IMR-90 (cell line): ENCODE data around the gene FXYD6.

Experiments used
- BHLHE40 ChIP-seq: fragments of 150-350 bp; IDR thresholded peaks from 2 replicates; pipeline ENCODE4 v1.6.1; 2016; ENCODE audit warnings: mild to moderate bottlenecking, low read depth, low read length
- FOS ChIP-seq: fragments of 150-350 bp; IDR thresholded peaks from 2 replicates; pipeline ENCODE4 v1.6.1; 2016; ENCODE audit warnings: low read depth, low read length
- MAFK ChIP-seq: IDR thresholded peaks from 2 replicates; pipeline ENCODE4 v1.6.1; 2012; ENCODE audit warnings: low read depth, low read length, improper control_type of control experiment
- POLR2A ChIP-seq: IDR thresholded peaks from 2 replicates; pipeline ENCODE4 v1.6.1; 2012; ENCODE audit warnings: mild to moderate bottlenecking, low read depth, low read length
- RAD21 ChIP-seq: IDR thresholded peaks from 2 replicates; pipeline ENCODE4 v1.6.1; 2012; ENCODE audit warnings: low read length, improper control_type of control experiment
- RFX5 ChIP-seq: IDR thresholded peaks from 2 replicates; pipeline ENCODE4 v1.8.0; 2012; ENCODE audit warnings: low read depth, mild to moderate bottlenecking, low read length, moderate library complexity
- SMC3 ChIP-seq: fragments of 150-350 bp; IDR thresholded peaks from 2 replicates; pipeline ENCODE4 v1.6.1; 2016; ENCODE audit warnings: low read depth, mild to moderate bottlenecking, antibody characterized with exemption, low read length, moderate library complexity
- TF ChIP-seq, protein P1 (sequence below): conservative IDR thresholded peaks from 2 replicates; pipeline ENCODE4 v1.5.1; 2012; ENCODE audit warnings: mild to moderate bottlenecking, low read depth, low read length, improper control_type of control experiment
- TF ChIP-seq, protein P2 (sequence below): fragments of 150-350 bp; IDR thresholded peaks from 2 replicates; pipeline ENCODE4 v1.6.1; 2016; ENCODE audit warnings: low read depth, mild to moderate bottlenecking, low read length, moderate library complexity, borderline replicate concordance
- TF ChIP-seq, protein P3 (sequence below): fragments of 150-350 bp; IDR thresholded peaks from 2 replicates; pipeline ENCODE4 v1.6.1; 2017; ENCODE audit warnings: mild to moderate bottlenecking, antibody characterized with exemption, low read length, low read depth

DNA sequence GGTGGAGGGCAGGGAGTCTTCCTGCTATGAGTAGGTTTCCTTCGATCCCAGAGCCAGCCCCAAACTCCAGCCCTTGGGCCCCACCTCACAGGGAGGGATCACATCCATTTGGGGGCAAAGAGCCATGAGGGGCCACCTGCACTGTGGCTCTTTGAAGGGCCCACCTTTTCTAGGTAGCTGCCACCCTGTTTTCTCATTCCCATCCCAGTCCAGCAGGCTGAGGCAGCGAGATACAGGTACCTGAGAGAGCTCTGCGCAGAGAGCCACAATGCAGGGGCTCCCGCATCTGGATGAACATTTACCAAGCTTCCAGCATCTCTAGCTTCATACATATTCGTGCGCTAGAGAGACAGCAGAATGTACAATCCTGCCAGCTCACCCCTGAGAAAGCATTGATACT, 16.3 kb downstream of the FXYD6 start:
- TF ChIP-seq, protein P1, sequence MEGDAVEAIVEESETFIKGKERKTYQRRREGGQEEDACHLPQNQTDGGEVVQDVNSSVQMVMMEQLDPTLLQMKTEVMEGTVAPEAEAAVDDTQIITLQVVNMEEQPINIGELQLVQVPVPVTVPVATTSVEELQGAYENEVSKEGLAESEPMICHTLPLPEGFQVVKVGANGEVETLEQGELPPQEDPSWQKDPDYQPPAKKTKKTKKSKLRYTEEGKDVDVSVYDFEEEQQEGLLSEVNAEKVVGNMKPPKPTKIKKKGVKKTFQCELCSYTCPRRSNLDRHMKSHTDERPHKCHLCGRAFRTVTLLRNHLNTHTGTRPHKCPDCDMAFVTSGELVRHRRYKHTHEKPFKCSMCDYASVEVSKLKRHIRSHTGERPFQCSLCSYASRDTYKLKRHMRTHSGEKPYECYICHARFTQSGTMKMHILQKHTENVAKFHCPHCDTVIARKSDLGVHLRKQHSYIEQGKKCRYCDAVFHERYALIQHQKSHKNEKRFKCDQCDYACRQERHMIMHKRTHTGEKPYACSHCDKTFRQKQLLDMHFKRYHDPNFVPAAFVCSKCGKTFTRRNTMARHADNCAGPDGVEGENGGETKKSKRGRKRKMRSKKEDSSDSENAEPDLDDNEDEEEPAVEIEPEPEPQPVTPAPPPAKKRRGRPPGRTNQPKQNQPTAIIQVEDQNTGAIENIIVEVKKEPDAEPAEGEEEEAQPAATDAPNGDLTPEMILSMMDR = no peak
- TF ChIP-seq POLR2A (no peak), MAFK (no peak), FOS (no peak), RAD21 (no peak), RFX5 (no peak), SMC3 (no peak), BHLHE40 (no peak)
- TF ChIP-seq, protein P2, sequence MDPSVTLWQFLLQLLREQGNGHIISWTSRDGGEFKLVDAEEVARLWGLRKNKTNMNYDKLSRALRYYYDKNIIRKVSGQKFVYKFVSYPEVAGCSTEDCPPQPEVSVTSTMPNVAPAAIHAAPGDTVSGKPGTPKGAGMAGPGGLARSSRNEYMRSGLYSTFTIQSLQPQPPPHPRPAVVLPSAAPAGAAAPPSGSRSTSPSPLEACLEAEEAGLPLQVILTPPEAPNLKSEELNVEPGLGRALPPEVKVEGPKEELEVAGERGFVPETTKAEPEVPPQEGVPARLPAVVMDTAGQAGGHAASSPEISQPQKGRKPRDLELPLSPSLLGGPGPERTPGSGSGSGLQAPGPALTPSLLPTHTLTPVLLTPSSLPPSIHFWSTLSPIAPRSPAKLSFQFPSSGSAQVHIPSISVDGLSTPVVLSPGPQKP = no peak
- TF ChIP-seq, protein P3, sequence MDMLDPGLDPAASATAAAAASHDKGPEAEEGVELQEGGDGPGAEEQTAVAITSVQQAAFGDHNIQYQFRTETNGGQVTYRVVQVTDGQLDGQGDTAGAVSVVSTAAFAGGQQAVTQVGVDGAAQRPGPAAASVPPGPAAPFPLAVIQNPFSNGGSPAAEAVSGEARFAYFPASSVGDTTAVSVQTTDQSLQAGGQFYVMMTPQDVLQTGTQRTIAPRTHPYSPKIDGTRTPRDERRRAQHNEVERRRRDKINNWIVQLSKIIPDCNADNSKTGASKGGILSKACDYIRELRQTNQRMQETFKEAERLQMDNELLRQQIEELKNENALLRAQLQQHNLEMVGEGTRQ = no peak
